Measurements from ENCODE around the gene PCDH11Y.
"Not testable (repeated sequence)": the region's sequence is repeated elsewhere in the genome, so short reads cannot be mapped to it uniquely, and the experiment has no call there.

PCDH11Y gene

DNA sequence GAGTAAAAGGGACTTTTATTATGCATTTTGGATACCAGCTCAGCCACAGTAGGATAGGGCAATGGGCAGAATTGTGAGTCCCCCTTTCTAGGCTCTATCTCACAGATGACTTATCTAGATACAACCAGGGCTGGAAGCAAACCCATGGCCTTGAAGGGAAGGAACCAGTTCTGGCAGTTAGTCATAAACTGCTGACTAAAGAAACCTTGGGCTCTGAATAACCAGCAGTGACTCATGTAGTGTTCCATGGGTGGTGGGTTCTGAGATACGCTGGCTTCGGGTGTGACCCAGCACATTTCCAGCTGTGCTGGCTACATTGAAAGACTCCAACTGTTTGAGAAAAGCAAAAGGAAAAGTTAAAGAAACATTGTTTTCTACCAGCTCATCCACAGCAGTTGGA, 679.2 kb downstream of the PCDH11Y start:
- H3K4me1 ChIP-seq; H3K4me3 ChIP-seq; H3K27me3 ChIP-seq (ENCODE audit: low read depth); DNase-seq (ENCODE audit: low spot score in 2 of 2); in situ Hi-C loops (cut with MboI; ENCODE audit: low sequenced_read_pairs); H3K36me3 ChIP-seq (replicated peaks); H3K9me3 ChIP-seq: not testable (repeated sequence)

DNA sequence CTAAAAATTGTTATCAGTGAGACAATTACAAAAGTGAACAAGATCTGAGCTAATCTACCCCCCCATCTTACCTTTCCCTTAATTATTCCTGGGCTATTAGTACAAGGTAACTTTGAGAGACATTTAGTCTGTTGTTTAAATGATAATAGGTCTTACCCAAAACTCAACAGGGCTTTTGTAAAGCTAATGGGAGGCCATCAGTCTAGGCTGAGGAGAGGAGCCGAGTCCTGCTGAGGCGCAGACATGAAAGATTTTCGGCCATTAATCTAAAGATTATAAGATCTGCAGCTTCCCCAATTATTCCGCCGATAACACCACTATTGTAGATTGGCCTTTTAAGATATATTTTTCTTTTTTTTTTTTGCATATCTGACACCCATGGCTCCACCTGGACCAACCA, 708.6 kb downstream of the PCDH11Y start:
- H3K4me3 ChIP-seq; H3K9me3 ChIP-seq; H3K27me3 ChIP-seq (ENCODE audit: low read depth); DNase-seq (ENCODE audit: low spot score in 2 of 2); in situ Hi-C loops (cut with MboI; ENCODE audit: low sequenced_read_pairs); H3K4me1 ChIP-seq; H3K36me3 ChIP-seq (replicated peaks): not testable (repeated sequence)

DNA sequence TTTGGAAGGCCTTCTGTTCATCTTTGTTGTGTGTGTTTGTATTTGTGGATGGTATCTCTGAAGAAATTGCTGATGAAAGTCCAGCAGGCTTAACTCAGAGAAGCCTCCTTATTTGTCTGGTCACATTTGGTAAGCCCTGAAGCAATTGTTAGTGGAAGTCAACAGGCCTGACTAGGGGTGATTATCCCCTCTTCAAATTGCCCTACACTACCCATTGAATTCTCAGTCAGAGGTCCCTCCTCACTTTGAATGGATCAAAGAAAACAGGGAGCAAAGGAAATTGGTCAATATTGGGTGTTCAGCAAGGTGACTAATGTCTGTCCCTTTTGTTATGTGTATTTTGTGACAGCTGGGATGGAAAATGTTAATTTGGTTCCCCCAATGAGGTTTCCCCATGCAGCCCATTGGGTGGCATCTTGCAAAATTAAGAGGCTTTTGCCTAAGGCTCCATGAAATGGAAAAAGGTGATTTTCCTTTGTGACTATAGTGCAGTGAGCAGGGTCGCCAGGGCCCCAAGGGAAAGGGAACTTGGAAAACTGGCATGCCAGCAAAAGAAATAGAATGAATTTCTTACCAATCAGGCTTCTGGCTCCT, 709.8 kb downstream of the PCDH11Y start:
- DNase-seq (ENCODE audit: low spot score in 2 of 2); H3K9me3 ChIP-seq; H3K36me3 ChIP-seq (replicated peaks); H3K4me1 ChIP-seq; H3K4me3 ChIP-seq; H3K27me3 ChIP-seq (ENCODE audit: low read depth); in situ Hi-C loops (cut with MboI; ENCODE audit: low sequenced_read_pairs): not testable (repeated sequence)

DNA sequence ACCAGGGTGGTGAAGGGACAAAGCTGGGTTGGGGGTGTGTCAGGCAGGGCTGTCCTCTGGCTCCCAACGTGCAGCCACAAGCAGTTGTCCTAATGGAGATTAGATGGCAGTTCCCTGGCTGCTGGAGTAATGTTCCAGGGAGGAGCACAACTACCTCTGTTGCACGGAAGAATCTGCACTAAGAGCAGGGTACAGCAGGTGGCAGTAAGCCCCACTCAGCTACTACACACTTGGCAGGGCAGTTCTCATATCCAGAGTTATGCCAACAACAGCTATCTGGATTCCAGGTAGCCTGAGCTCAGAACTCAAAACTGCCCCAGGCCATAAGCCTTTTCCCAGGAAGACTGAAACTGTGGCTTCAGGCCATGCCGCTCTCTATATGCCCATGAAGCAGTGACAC, 761.3 kb downstream of the PCDH11Y start:
- H3K4me3 ChIP-seq; H3K9me3 ChIP-seq; H3K4me1 ChIP-seq; in situ Hi-C loops (cut with MboI; ENCODE audit: low sequenced_read_pairs); H3K27me3 ChIP-seq (ENCODE audit: low read depth); H3K36me3 ChIP-seq (replicated peaks); DNase-seq (ENCODE audit: low spot score in 2 of 2): not testable (repeated sequence)

DNA sequence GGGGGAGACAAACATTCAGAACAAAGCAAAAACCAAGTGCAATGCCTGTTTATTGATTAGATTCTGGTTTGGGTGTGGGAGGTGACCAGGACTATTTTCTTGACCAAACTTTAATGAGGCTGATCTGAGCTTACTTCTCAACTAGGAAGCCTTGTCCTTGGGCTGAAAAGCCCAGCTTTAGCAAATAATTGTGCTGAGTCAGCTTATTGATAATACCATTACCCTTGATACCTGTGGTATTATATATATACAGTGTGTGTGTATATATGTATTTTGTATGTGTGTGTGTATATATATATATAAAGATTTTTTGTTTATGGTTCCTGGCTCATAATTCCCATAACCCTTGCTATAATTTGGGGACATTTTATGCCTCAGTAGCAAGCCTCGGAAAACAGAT, 776.4 kb downstream of the PCDH11Y start:
- H3K4me1 ChIP-seq; DNase-seq (ENCODE audit: low spot score in 2 of 2); in situ Hi-C loops (cut with MboI; ENCODE audit: low sequenced_read_pairs); H3K36me3 ChIP-seq (replicated peaks); H3K4me3 ChIP-seq; H3K9me3 ChIP-seq; H3K27me3 ChIP-seq (ENCODE audit: low read depth): not testable (repeated sequence)

Measured in HAP-1 (cell line).